DOHH2 (cell line): ENCODE data around the gene CEBPE.

Source experiments
- EZH2phosphoT487 ChIP-seq: fragments of 200-600 bp; sonication (generic); IDR thresholded peaks from 2 replicates; pipeline ENCODE4 v1.6.1; 2017; ENCODE audit warnings: borderline replicate concordance, mild to moderate bottlenecking, antibody characterized with exemption, low read length, moderate library complexity, mixed read lengths
- TF ChIP-seq, protein P1 (sequence below): fragments of 200-600 bp; sonication (generic); IDR thresholded peaks from one replicate; pipeline ENCODE4 v1.5.1; 2014; ENCODE audit warnings: antibody characterized with exemption, mild to moderate bottlenecking, low read depth, low read length; ENCODE audit not compliant: poor library complexity, severe bottlenecking

DNA sequence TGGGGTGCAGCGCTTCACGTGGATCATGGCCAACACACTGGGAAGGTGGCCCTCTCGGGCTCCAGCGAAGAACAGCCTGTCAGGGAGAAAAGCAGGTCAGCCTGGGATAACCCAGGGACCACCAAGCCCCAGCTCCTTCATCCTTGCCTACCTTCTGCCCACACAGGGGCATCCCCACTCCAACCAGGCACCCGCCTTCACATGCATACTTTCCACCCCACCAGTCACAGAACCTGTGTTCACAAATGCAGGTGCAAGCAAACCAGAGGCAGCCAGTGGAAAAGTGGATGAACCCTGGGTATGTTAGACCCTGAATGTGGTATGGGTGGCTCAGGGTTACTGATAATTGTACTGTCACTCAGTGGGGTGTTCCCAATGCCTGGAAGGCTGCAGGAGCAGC, 12.4 kb upstream of the CEBPE start:
- TF ChIP-seq, protein P1, sequence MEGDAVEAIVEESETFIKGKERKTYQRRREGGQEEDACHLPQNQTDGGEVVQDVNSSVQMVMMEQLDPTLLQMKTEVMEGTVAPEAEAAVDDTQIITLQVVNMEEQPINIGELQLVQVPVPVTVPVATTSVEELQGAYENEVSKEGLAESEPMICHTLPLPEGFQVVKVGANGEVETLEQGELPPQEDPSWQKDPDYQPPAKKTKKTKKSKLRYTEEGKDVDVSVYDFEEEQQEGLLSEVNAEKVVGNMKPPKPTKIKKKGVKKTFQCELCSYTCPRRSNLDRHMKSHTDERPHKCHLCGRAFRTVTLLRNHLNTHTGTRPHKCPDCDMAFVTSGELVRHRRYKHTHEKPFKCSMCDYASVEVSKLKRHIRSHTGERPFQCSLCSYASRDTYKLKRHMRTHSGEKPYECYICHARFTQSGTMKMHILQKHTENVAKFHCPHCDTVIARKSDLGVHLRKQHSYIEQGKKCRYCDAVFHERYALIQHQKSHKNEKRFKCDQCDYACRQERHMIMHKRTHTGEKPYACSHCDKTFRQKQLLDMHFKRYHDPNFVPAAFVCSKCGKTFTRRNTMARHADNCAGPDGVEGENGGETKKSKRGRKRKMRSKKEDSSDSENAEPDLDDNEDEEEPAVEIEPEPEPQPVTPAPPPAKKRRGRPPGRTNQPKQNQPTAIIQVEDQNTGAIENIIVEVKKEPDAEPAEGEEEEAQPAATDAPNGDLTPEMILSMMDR: no peak
- TF ChIP-seq EZH2phosphoT487: no peak
